SHP77 treated with DMSO at 0.1 percent for 48 hours (cell line): ENCODE data around the gene DRD2.

ENCODE experiments used
- DNase-seq: peaks from one replicate; lab custom pipeline; 2025; lab: John Stamatoyannopoulos, UW

Gene DRD2

DNA sequence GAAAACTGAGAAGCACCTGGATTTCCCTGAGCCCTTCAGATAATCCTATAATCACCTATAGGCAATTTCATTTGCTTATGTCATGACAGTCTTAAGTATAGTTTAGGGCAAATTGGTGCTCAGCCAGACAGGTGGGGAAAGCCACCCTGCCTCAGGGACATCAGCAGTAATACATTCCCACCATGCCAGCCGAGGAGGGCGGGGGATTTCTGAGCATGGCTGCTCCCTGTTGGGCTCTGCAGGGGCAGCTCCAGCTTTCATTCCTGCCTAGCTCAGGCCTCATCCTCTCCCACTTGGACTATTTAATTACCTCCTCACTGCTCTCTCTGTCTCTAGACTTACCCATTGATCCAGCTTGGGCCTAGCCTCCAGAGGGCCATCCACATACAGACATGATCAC is 9.0 kb upstream of the DRD2 start:
- no peak for DNase-seq

- DNase-seq: no peak
These were observed 6.5 kb upstream of the DRD2 start for GRCh38 chr11:113481672-113482071.

- no peak for DNase-seq
These were observed 6.0 kb upstream of the DRD2 start for GRCh38 chr11:113481226-113481625.

- DNase-seq: peak; percentile 78
These were observed 2.1 kb upstream of the DRD2 start for GRCh38 chr11:113477321-113477720.

GRCh38 chr11:113476553-113476952 is 1.4 kb upstream of the DRD2 start:
- no peak for DNase-seq

- no peak for DNase-seq
These were observed 637 bp downstream of the DRD2 start for GRCh38 chr11:113474362-113475159.

- no peak for DNase-seq
These were observed 1.2 kb downstream of the DRD2 start for GRCh38 chr11:113473983-113474361.

DNA sequence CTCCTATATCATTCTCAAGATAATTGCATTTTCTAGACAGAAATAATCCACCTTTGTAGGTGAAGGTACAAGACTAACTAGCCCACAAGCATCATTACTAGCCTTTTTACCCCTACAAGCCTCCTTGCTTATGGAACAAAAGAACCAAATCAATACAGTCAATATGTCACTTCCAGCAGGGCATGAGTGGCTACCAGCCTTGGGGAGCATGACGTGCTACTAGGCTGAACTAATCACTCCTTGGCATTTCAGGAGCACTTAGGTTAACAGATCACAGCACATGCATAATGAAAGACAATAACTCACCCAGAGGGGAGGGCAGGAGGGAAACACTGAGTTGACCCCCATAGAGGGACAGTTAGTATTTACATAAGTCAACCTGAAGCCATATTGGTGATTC is 2.7 kb downstream of the DRD2 start:
- no peak for DNase-seq

DNA sequence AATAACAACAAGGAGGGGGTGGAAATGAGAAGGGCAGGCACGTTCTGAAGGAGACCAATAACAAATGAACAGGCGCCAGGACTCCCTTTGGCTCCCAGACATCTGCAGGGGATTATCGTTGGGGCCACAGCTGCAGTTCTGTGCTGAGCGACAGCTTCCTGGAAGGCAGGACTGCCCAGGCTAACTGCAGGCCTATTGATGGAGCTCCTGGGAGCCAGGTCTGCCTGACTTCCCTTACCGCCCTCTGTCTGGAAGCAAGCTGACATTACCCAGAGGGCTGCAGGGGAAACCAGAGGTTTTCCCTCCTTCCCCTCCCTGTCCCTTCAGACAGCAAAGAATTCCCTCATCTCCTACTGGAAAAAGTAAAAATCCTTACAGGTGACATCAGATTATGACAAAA is 5.0 kb downstream of the DRD2 start:
- DNase-seq: no peak

GRCh38 chr11:113468726-113469345 is 6.4 kb downstream of the DRD2 start:
- no peak for DNase-seq

DNA sequence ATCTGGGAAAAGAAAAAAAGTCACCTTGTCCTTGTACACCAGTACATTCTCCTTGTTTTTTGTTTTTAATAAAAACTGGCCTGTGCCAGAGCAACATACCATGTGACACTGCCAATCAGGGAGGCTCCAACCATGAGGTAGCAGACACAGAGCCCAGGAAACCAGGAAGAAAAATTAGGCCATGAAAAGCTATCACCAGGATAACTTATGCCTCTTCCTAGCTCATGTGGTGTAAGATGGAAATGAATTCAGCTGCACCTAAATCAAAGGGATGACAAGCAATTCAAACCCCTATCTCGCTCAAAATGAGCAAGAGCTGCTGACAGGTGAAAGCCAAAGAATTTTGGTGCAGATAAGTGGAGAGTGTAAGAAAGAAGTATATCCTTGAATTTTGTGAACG is 7.7 kb downstream of the DRD2 start:
- DNase-seq: no peak

DNA sequence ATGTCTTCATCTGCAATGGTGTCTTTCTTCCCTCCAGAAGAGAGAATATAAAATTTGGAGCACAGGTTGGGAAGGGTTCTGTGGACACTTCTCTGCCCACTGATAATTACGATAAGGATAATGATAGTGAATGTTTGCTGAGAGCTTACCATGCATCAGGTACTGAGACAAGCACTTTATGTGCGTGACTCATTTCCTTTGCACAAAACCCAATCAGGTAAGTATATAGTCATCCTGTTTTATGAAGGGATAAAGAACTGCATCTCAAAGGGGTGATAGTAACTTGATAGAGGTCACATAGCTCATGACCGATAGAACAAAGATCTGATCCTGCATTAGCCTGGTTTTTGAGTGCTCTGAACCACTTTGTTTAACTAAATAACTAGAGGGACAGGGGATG is 9.4 kb downstream of the DRD2 start:
- DNase-seq: no peak

GRCh38 chr11:113464416-113464815 is 10.8 kb downstream of the DRD2 start:
- no peak for DNase-seq

DNA sequence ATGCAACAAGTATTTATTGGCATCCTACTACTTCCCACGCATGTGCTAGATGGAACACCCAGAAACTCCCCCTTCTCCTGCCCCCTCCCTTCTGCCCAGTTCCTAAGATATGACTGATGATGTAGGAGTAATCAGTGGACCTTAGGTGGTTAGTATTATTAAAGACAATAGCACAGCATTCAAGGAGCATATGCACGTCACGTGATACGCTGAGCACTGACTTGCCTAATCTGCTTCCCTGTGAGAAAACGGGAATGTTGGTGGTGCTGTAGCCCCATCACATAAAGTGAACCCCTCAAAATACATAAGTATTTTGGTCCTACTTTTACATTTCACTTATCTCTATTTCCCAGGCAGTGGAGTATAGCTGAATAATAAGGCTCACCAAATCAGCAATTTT is 12.4 kb downstream of the DRD2 start:
- no peak for DNase-seq

DNA sequence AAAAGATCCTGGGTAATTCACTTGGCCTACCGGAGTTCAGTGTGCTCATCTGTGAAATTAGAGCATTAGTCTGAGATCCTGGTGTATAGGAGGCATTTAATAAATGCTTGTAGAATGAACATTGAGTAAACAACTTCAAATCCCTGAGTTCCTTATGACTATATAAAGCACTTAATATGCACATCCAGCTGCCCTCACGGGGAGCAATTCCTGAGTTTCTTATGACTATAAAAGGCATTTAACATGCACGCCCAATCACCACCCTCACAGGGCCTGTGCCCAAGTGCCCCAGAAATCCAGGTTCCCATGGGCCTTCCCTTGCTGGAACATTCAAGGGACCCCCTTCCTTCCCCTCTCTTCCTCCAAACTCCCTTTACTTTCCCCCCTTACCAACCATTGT is 13.6 kb downstream of the DRD2 start:
- DNase-seq: no peak

GRCh38 chr11:113460469-113460868 is 14.7 kb downstream of the DRD2 start:
- no peak for DNase-seq

GRCh38 chr11:113458189-113458588 is 17.0 kb downstream of the DRD2 start:
- no peak for DNase-seq

GRCh38 chr11:113457784-113458183 is 17.4 kb downstream of the DRD2 start:
- DNase-seq: no peak

- DNase-seq: no peak
These were observed 20.7 kb downstream of the DRD2 start for GRCh38 chr11:113454455-113454854.

- no peak for DNase-seq
These were observed 25.5 kb downstream of the DRD2 start for GRCh38 chr11:113449743-113450142.

DNA sequence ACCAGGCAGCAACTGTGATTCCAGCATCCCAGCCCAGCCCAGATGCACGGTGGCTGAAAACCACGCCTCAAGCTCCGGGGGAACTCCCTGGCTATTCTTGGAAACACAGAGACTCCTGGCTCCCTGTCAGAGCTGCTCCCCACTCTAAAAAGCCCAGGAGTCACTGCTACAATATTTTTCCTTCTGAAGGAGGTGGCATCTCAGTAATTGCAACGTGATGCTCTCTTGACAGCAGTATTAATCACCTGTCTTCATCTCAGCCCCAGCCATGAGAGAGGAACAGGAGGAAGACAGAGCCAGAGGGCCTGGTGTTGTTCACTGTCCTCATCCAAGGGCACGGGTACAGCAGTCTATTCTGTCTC is 26.9 kb downstream of the DRD2 start:
- no peak for DNase-seq

GRCh38 chr11:113447621-113448315 is 27.4 kb downstream of the DRD2 start:
- no peak for DNase-seq

GRCh38 chr11:113446938-113447337 is 28.3 kb downstream of the DRD2 start:
- no peak for DNase-seq
